ENCODE data around the gene DOCK2. TPM values are rescaled to one million over a fixed set of nuclear protein-coding genes. Genes with fewer than 3 reads are reported as not detected.

DOCK2 gene
- total and polyA plus RNA-seq, 3 donors from 2014 or later, result 6.8 to 8.9 (median 7.3) TPM

DNA sequence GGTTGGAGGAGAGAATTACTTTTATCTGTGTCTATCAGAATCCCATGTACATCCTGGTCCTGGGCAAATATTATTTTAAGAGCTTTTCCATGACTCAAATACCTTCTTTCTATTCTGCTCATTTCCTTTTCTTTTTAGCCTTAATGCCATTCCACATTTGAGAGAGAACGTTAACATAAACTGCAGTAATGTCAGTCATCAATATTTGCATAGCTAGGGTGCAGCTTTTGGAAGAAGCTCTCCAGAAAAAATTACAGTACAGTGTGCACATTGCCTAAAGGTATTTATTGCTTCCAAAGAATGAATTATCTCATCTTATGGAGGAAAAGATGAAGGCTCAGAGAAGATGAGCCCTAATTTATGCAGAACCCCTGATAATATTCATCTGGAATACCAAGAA, 284.9 kb downstream of the DOCK2 start:
- Histone ChIP-seq H3K9me3 (no peaks in the 10 kb centered on the region), H3K4me1 (no peaks in the 10 kb centered on the region), H3K4me3 (no peak overlapping the region), H3K36me3 (ENCODE audit: low read depth, missing control alignments) (no peaks in the 10 kb centered on the region), H3K27ac (no peak overlapping the region), H3K27me3 (no peaks in the 10 kb centered on the region)
- DNase-seq, result no peak
- intact Hi-C loops (cut with DNase I; ENCODE audit: low total_unique reads), result no loop called here
- 75 to 77% methylated on average over 1 of the region's 1 CpG for WGBS, 2 donors
- TF ChIP-seq CTCF (IDR thresholded peaks at IDR 0.05) (no peak), POLR2A (IDR thresholded peaks at IDR 0.05) (no peak)

DNA sequence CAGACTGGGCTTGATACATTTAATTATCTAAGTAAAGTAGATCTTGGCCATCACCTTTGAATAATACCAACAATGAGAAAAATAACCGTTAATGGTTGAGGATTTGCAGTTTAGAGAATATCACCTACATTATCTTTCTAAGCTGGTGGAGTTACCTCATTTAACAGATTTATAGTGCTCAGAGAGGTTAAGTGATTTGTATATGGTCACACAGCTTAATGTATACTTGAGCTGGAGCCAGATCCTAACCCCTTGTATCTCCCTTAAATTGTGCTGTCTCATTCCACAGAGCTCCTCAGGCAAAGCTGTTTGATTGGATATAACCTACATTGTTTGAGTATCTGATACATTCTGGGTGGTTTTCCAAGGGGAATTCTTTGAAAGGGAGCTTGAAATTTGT, 285.4 kb downstream of the DOCK2 start:
- H3K4me1 ChIP-seq, result no peaks in the 10 kb centered on the region
- no peak overlapping the region for H3K27ac ChIP-seq
- no peaks in the 10 kb centered on the region for H3K9me3 ChIP-seq
- no peak overlapping the region for H3K4me3 ChIP-seq
- intact Hi-C loops (cut with DNase I; ENCODE audit: low total_unique reads), result no loop called here
- 89 to 100% methylated on average over 1 of the region's 1 CpG for WGBS, 2 donors
- no peaks in the 10 kb centered on the region for H3K27me3 ChIP-seq
- no peaks in the 10 kb centered on the region for H3K36me3 ChIP-seq (ENCODE audit: low read depth, missing control alignments)
- DNase-seq, result no peak
- TF ChIP-seq CTCF (IDR thresholded peaks at IDR 0.05) (no peak), POLR2A (IDR thresholded peaks at IDR 0.05) (no peak)

DNA sequence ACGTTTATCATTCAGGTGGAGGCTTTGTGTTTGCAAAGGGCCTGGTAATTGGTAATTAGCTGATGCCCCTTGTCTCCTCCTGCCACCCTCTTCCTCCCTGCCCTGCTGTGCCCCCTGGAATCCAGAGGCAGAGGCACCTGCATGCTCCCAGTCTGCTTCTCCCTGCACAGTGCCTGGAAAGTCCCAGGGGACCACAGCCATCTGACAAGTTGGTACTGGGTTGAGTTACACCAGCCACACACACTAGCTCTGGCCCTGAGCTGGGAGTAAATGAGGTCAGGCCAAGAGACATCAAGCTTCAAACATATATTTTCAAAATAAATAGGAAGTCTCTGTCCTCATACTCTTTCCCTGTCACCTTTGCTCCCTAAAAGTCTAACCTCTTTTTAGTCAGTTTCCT, 286.9 kb downstream of the DOCK2 start:
- no peak for DNase-seq
- intact Hi-C loops (cut with DNase I; ENCODE audit: low total_unique reads), result no loop called here
- no peaks in the 10 kb centered on the region for H3K4me1 ChIP-seq
- H3K9me3 ChIP-seq, result no peaks in the 10 kb centered on the region
- WGBS, 2 donors, result 62 to 63% methylated on average over 1 of the region's 1 CpG
- no peaks in the 10 kb centered on the region for H3K36me3 ChIP-seq (ENCODE audit: low read depth, missing control alignments)
- H3K27me3 ChIP-seq, result no peaks in the 10 kb centered on the region
- no peak overlapping the region for H3K27ac ChIP-seq
- TF ChIP-seq POLR2A (IDR thresholded peaks at IDR 0.05), result no peak
- no peak for TF ChIP-seq CTCF (IDR thresholded peaks at IDR 0.05)
- no peak overlapping the region for H3K4me3 ChIP-seq

GRCh38 chr5:169933127-169933526, 296.1 kb downstream of the DOCK2 start:
- 57 to 69% methylated on average over 1 of the region's 1 CpG for WGBS, 2 donors
- no peak for TF ChIP-seq POLR2A (IDR thresholded peaks at IDR 0.05)
- TF ChIP-seq CTCF (IDR thresholded peaks at IDR 0.05), result no peak
- Histone ChIP-seq H3K9me3 (no peaks in the 10 kb centered on the region), H3K4me1 (no peaks in the 10 kb centered on the region), H3K36me3 (ENCODE audit: low read depth, missing control alignments) (no peaks in the 10 kb centered on the region), H3K27me3 (no peaks in the 10 kb centered on the region), H3K27ac (no peak overlapping the region), H3K4me3 (no peak overlapping the region)
- DNase-seq, result no peak
- intact Hi-C loops (cut with DNase I; ENCODE audit: low total_unique reads), result no loop called here

DNA sequence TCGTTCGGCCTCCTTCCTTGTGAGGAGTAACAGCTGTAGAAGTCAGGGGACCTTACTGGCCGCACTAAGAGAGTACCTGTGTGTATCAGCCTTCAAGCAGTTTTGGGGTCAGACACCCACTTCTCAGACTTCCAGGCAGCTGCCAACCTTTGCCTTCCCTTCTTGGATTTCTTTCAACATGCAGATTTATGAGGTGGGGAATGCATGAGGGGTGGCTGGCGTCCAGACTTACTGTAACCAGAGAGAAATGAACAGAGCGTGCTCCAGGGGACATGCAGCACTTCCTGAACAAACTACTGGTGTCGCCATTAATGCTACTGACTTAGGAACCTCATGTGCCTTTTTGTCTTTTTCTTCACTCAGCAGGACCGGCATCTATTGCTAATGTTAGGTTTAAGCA, 296.5 kb downstream of the DOCK2 start:
- no peaks in the 10 kb centered on the region for H3K9me3 ChIP-seq
- H3K36me3 ChIP-seq (ENCODE audit: low read depth, missing control alignments), result no peaks in the 10 kb centered on the region
- no peak overlapping the region for H3K27ac ChIP-seq
- H3K4me3 ChIP-seq, result no peak overlapping the region
- no peaks in the 10 kb centered on the region for H3K27me3 ChIP-seq
- TF ChIP-seq POLR2A (IDR thresholded peaks at IDR 0.05) (no peak), CTCF (IDR thresholded peaks at IDR 0.05) (no peak)
- DNase-seq, result no peak
- intact Hi-C loops (cut with DNase I; ENCODE audit: low total_unique reads), result no loop called here
- 69 to 80% methylated on average over 7 of the region's 7 CpGs for WGBS, 2 donors
- H3K4me1 ChIP-seq, result no peaks in the 10 kb centered on the region
